Progenitor cell of endocrine pancreas (in vitro differentiated cells): ENCODE results near the gene JMJD1C. TPM values are rescaled to one million over a fixed set of nuclear protein-coding genes. Genes with fewer than 3 reads are reported as not detected.

ENCODE experiments used
- DNase-seq: peaks from one replicate; pipeline ENCODE4 v3.0.0; 2021; ENCODE audit warnings: low spot score; ENCODE audit not compliant: unreplicated experiment
- H3K27ac Mint-ChIP-seq: 2 replicates; pipeline ENCODE4 v1.8.0; 2021; ENCODE audit warnings: mild to moderate bottlenecking, moderate library complexity, mixed read lengths
- H3K27me3 Mint-ChIP-seq: 2 replicates; pipeline ENCODE4 v1.8.0; 2021; ENCODE audit warnings: mixed read lengths
- H3K36me3 Mint-ChIP-seq: 2 replicates; pipeline ENCODE4 v1.8.0; 2022; ENCODE audit warnings: mixed read lengths; ENCODE audit not compliant: insufficient read depth
- H3K4me1 Mint-ChIP-seq: 2 replicates; pipeline ENCODE4 v1.8.0; 2021; ENCODE audit warnings: low read depth, mixed read lengths
- H3K4me3 Mint-ChIP-seq: 2 replicates; pipeline ENCODE4 v1.8.0; 2021; ENCODE audit warnings: low read depth, mild to moderate bottlenecking, moderate library complexity, mixed read lengths
- H3K9me3 Mint-ChIP-seq: 2 replicates; pipeline ENCODE4 v1.8.0; 2021; ENCODE audit warnings: low read depth, mixed read lengths
- total RNA-seq: library from RNA; stranded (reverse); gene quantifications from 2 replicates; pipeline ENCODE4 v1.2.1, GENCODE V29; 2021
- TF ChIP-seq, protein P1 (sequence below): fragments of 200-600 bp; sonication (generic); IDR thresholded peaks from one replicate; pipeline ENCODE4 v1.5.0; 2021; ENCODE audit warnings: antibody characterized with exemption, mild to moderate bottlenecking; ENCODE audit not compliant: unreplicated experiment

JMJD1C gene
- total RNA-seq, 1 donor from 2014 or later, result 117 TPM

DNA sequence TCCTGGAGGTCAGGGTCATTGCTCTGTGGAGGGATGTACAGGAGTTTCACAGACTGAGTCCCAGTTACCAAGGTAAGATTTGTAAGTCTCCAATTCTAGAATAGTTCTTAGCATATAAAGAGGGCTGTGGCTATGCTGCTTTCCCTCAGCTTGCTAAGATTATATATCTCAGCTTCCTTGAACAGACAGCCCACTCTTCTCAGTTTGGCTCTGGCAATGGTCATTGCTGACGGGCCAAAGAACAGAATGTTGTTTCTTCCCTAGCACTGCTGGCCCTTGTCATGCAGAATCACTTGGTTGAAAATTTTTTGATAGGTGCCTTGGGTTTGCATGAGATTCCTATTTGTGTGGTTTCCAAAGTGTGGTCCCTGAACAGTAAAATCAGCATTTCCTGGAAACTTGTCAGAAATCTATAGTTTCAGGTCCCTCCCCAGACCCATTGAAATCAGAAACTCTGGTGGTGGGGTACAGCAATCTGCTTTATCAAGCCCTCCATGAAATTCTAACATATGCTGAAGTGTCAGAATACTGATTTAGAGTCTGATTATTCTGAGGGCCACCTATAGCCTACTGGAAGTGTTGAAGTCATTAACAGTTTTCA is 294.4 kb downstream of the JMJD1C start:
- Mint-ChIP-seq H3K9me3 (no peaks in the 10 kb centered on the region), H3K4me3 (no peak overlapping the region), H3K27ac (no peak overlapping the region), H3K4me1 (peaks cover 21% of the 10 kb centered on the region), H3K36me3 (peaks cover 31% of the 10 kb centered on the region), H3K27me3 (no peaks in the 10 kb centered on the region)
- no peak for DNase-seq
- TF ChIP-seq, protein P1, sequence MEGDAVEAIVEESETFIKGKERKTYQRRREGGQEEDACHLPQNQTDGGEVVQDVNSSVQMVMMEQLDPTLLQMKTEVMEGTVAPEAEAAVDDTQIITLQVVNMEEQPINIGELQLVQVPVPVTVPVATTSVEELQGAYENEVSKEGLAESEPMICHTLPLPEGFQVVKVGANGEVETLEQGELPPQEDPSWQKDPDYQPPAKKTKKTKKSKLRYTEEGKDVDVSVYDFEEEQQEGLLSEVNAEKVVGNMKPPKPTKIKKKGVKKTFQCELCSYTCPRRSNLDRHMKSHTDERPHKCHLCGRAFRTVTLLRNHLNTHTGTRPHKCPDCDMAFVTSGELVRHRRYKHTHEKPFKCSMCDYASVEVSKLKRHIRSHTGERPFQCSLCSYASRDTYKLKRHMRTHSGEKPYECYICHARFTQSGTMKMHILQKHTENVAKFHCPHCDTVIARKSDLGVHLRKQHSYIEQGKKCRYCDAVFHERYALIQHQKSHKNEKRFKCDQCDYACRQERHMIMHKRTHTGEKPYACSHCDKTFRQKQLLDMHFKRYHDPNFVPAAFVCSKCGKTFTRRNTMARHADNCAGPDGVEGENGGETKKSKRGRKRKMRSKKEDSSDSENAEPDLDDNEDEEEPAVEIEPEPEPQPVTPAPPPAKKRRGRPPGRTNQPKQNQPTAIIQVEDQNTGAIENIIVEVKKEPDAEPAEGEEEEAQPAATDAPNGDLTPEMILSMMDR, result no peak

DNA sequence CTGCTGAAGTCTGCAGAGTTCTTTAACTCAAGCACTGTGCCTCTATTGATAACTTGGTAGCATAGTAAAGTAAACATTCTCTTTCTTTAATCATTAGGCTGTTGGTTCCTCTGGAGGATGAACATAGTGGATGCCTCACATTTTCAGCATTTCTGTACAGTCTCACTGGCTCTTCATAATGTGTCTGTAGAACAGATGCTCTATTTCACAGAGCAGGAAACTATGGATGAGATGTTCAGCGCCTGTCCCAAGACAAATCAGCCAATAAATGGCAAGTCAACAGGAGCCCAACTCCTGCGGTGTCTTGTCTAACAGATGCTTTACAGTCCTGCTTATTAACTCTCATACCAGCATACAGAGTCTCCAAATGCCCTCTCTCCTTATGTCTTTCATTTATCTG is 296.2 kb downstream of the JMJD1C start:
- TF ChIP-seq, protein P1, result no peak
- Mint-ChIP-seq H3K36me3 (peaks cover 29% of the 10 kb centered on the region), H3K4me1 (peaks cover 21% of the 10 kb centered on the region), H3K9me3 (no peaks in the 10 kb centered on the region), H3K27me3 (no peaks in the 10 kb centered on the region), H3K27ac (no peak overlapping the region), H3K4me3 (no peak overlapping the region)
- no peak for DNase-seq

DNA sequence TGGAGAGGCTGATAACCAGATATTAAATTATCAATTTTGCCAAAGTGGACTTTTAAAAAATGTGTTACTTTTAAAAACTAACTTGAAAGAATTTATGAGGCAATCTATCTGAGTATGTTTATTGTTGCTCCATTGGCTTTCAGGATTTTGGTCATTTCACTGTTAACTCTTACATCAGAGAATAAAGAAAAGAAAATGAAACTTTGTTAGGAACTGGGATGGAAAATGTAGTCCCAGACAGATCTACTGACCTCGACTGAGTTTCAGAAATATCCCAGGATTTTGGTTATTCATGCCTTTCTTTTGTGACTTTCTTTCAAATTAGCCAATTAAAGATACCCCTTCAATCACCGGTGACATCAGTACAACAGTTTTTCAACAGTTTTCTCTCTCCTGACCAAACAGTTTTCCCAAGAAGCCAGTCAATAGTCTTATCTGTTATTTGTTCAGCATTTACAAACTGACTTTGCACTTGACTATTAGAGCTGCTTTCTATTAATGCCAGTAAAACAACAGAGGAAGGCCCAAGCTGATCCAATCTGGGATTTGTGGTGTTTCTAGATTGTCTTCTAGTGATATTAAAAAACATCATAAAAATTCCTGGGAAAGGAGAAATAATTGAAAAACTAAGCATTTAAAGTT is 296.8 kb downstream of the JMJD1C start:
- Mint-ChIP-seq H3K27ac (peak overlapping the region; percentile 46), H3K36me3 (peaks cover 27% of the 10 kb centered on the region), H3K4me3 (peak overlapping the region; percentile 7), H3K9me3 (no peaks in the 10 kb centered on the region), H3K4me1 (peaks cover 21% of the 10 kb centered on the region), H3K27me3 (no peaks in the 10 kb centered on the region)
- TF ChIP-seq, protein P1, result no peak
- no peak for DNase-seq

DNA sequence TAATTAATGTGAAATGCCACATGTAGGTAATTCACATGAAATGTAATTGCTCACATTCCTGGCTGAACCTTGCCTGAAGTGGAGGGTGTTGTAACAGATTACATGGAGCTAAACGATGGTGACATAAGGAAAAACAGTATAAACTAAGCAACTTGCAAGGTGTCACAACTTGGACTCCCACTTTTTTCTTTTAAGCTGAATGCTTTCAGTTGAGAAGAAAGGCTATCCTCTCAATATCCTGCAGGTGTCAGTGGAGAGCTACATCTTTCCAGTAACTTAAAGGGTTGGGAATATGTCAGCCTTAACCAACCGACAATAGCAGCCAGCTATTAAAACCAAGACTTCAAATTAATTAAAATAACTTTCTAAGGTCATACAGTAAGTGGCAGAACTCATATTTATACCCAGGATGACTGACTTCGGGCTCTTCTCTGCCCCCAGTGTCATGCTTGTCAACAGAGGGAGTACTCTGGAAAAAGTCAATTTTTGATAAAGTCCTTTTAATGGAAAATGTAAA is 299.0 kb downstream of the JMJD1C start:
- peaks cover 21% of the 10 kb centered on the region for H3K4me1 Mint-ChIP-seq
- TF ChIP-seq, protein P1, result peak; percentile 75
- H3K27me3 Mint-ChIP-seq, result no peaks in the 10 kb centered on the region
- no peak for DNase-seq
- no peak overlapping the region for H3K4me3 Mint-ChIP-seq
- peaks cover 14% of the 10 kb centered on the region for H3K36me3 Mint-ChIP-seq
- H3K9me3 Mint-ChIP-seq, result no peaks in the 10 kb centered on the region
- no peak overlapping the region for H3K27ac Mint-ChIP-seq

DNA sequence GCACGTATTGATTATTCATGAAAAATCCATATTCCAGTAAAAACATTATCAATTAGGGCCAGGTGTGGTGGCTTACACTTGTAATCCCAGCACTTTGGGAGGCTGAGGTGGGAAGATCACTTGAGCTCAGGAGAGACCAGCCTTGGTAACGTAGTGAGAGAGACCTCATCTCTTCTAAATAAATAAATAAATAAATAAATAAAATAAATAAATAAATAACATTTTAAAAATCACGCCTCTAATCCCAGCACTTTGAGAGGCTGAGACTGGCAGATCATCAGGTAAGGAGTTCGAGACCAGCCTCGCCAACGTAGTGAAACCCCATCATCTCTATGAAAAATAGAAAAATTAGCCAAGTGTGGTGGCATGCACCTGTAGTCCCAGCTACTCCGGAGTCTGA is 300.5 kb downstream of the JMJD1C start:
- Mint-ChIP-seq H3K36me3 (peaks cover 10% of the 10 kb centered on the region), H3K4me1 (peaks cover 18% of the 10 kb centered on the region), H3K27ac (no peak overlapping the region), H3K27me3 (no peaks in the 10 kb centered on the region), H3K4me3 (no peak overlapping the region), H3K9me3 (no peaks in the 10 kb centered on the region)
- DNase-seq, result no peak
- TF ChIP-seq, protein P1, result no peak
